K562 (cell line): Measurements from ENCODE around the gene ZSCAN26. TPM values are rescaled to one million over a fixed set of nuclear protein-coding genes. Genes with fewer than 3 reads are reported as not detected.

ENCODE experiments used
- ATAC-seq: fragments of 200-7000 bp; cut with Tn5 transposase; 3 replicates; pipeline ENCODE4 v1.9.1; 2020; ENCODE audit warnings: moderate library complexity
- BruUV-seq: library from RNA; stranded (reverse); fragments of 400-500 nt; replicated peaks from 2 replicates; lab custom pipeline; 2021; lab: Mats Ljungman, UMichigan
- CTCF ChIA-PET: fragments of 300-600 bp; formaldehyde crosslinking; extraction: SDS; loops from one replicate; lab custom pipeline; 2021; ENCODE audit warnings: low intra/inter-chr PET ratio; lab: Yijun Ruan, JAX
- POLR2A ChIA-PET: fragments of 300-600, 350-650 bp; sonication (Branson Sonifier 250); formaldehyde crosslinking; extraction: SDS; loops from one replicate; lab custom pipeline; 2021; ENCODE audit warnings: antibody characterized with exemption, inconsistent platforms; lab: Yijun Ruan, JAX
- DNase-seq, 4 experiments: peaks; one replicate each; pipeline versions ENCODE4 v3.0.0 to v3.0.0-alpha.2; 2011 to 2018; ENCODE audit warnings: low spot score in 3 of 4, mixed read lengths in 3 of 4; ENCODE audit errors: extremely low read depth in 1 of 4
- FAIRE-seq: peaks from 2 replicates; lab custom pipeline; 2011; peaks lifted over from hg19 to GRCh38; lab: Jason Lieb, UNC
- H2AFZ ChIP-seq: 2 replicates; pipeline ENCODE4 v1.6.0; 2011; ENCODE audit warnings: low read depth, low read length, control low read depth, inconsistent platforms
- H3K27ac ChIP-seq: fragments of 200-600 bp; 3 replicates; pipeline ENCODE4 v1.8.0; 2011; ENCODE audit warnings: low read depth, mild to moderate bottlenecking, control low read depth, inconsistent platforms, low read length, moderate library complexity, mixed read lengths; ENCODE audit errors: extremely low read depth
- H3K27me3 ChIP-seq, 2 experiments: fragments of 300-600 bp in 1 of 2; 2 replicates in 1 of 2; 3 replicates in 1 of 2; pipeline versions ENCODE4 v1.6.0 to v1.8.0; 2011; ENCODE audit warnings: inconsistent platforms in 2 of 2, low read length in 2 of 2, mild to moderate bottlenecking in 1 of 2, mixed read lengths in 1 of 2, moderate library complexity in 1 of 2; ENCODE audit not compliant: control insufficient read depth in 2 of 2, insufficient read depth in 2 of 2
- H3K36me3 ChIP-seq: fragments of 300-600 bp; 3 replicates; pipeline ENCODE4 v1.8.0; 2011; ENCODE audit warnings: mild to moderate bottlenecking, low read length, inconsistent platforms; ENCODE audit not compliant: control insufficient read depth, insufficient read depth
- H3K4me1 ChIP-seq, 2 experiments: fragments of 200-600 bp in 1 of 2; replicated peaks in 1 of 2; 2 replicates in 1 of 2; 3 replicates in 1 of 2; pipeline versions ENCODE4 v1.5.1 to v1.8.0; 2011; ENCODE audit warnings: inconsistent platforms in 2 of 2, low read length in 2 of 2, mild to moderate bottlenecking in 1 of 2, mixed read lengths in 1 of 2, moderate library complexity in 1 of 2; ENCODE audit not compliant: control insufficient read depth in 2 of 2, insufficient read depth in 2 of 2
- H3K4me2 ChIP-seq: 2 replicates; pipeline ENCODE4 v1.6.1; 2011; ENCODE audit warnings: low read length, control low read depth, inconsistent platforms, mixed read lengths; ENCODE audit not compliant: insufficient read depth
- H3K4me3 ChIP-seq: fragments of 200-600 bp; sonication (generic), shearing (Covaris generic); 2 replicates; pipeline ENCODE4 v1.5.1; 2016; ENCODE audit warnings: control low read depth, inconsistent platforms
- H3K79me2 ChIP-seq: fragments of 200-600 bp; 3 replicates; pipeline ENCODE4 v1.8.0; 2011; ENCODE audit warnings: low read length, inconsistent platforms; ENCODE audit not compliant: control insufficient read depth, insufficient read depth
- H3K9ac ChIP-seq, 2 experiments: 2 replicates each; pipeline versions ENCODE4 v1.6.0 to v1.6.1; 2011; ENCODE audit warnings: low read depth in 2 of 2, low read length in 2 of 2, control low read depth in 1 of 2, inconsistent platforms in 1 of 2, mild to moderate bottlenecking in 1 of 2, mixed read lengths in 1 of 2; ENCODE audit not compliant: insufficient read depth in 1 of 2
- H3K9me1 ChIP-seq: one replicate; pipeline ENCODE4 v1.6.0; 2011; ENCODE audit warnings: inconsistent platforms, mild to moderate bottlenecking, low read length, moderate library complexity; ENCODE audit not compliant: control insufficient read depth, insufficient read depth
- H3K9me3 ChIP-seq: replicated peaks from 2 replicates; pipeline ENCODE4 v1.5.1; 2011; ENCODE audit warnings: low read depth, low read length, inconsistent platforms; ENCODE audit not compliant: control insufficient read depth, insufficient read depth
- H4K20me1 ChIP-seq: replicated peaks from 2 replicates; pipeline ENCODE4 v1.6.1; 2011; ENCODE audit warnings: low read length, inconsistent platforms, mixed read lengths; ENCODE audit not compliant: control insufficient read depth, insufficient read depth
- DNMT1 ChIP-seq: fragments of 450-650 bp; IDR thresholded peaks from 2 replicates; pipeline ENCODE4 v1.6.1; 2016; ENCODE audit warnings: antibody characterized with exemption, mild to moderate bottlenecking
- JUND ChIP-seq, 2 experiments: IDR thresholded peaks; 2 replicates in 1 of 2; 3 replicates in 1 of 2; pipeline ENCODE4 v1.6.1; 2011; ENCODE audit warnings: borderline replicate concordance in 2 of 2, low read depth in 2 of 2, low read length in 2 of 2, improper control_type of control experiment in 1 of 2, missing biosample characterization in 1 of 2, missing genetic modification characterization in 1 of 2, missing genetic modification reagents in 1 of 2
- MTA2 ChIP-seq: fragments of 450-650 bp; IDR thresholded peaks from 2 replicates; pipeline ENCODE4 v1.6.1; 2016; ENCODE audit warnings: low read depth
- PATZ1 ChIP-seq: fragments of 250-450 bp; sonication (Bioruptor Pico); IDR thresholded peaks from 2 replicates; pipeline ENCODE4 v1.5.0; 2020; ENCODE audit warnings: mild to moderate bottlenecking, borderline replicate concordance
- PHB2 ChIP-seq: fragments of 450-650 bp; IDR thresholded peaks from 2 replicates; pipeline ENCODE4 v1.6.1; 2017; ENCODE audit warnings: low read depth
- SOX6 ChIP-seq: fragments of 450-650 bp; IDR thresholded peaks from 2 replicates; pipeline ENCODE4 v1.6.1; 2014; ENCODE audit warnings: mild to moderate bottlenecking
- SP2 ChIP-seq: IDR thresholded peaks from 2 replicates; pipeline ENCODE4 v1.6.1; 2011; ENCODE audit warnings: mild to moderate bottlenecking, low read depth, low read length, moderate library complexity; ENCODE audit not compliant: poor library complexity, severe bottlenecking; ENCODE audit errors: extremely low read depth
- TGIF2 ChIP-seq: sonication (generic); formaldehyde crosslinking; IDR thresholded peaks from 2 replicates; pipeline ENCODE4 v1.8.1; 2022; ENCODE audit warnings: mild to moderate bottlenecking, missing genetic modification reagents, moderate library complexity
- ZNF324 ChIP-seq: fragments of 250-450 bp; sonication (Bioruptor Pico); IDR thresholded peaks from 2 replicates; pipeline ENCODE4 v1.4.0; 2020; ENCODE audit warnings: mild to moderate bottlenecking
- ZNF764 ChIP-seq: fragments of 250-450 bp; sonication (Bioruptor Pico); IDR thresholded peaks from 2 replicates; pipeline ENCODE4 v1.4.0; 2020; ENCODE audit warnings: low read depth, mild to moderate bottlenecking, moderate library complexity
- WGBS: fragments of 100-300 bp; shearing (Covaris generic); methylation state at CpG from one replicate; pipeline ENCODE4 v1.1.6; 2016; ENCODE audit warnings: low coverage, mixed read lengths; ENCODE audit not compliant: insufficient coverage; ENCODE audit errors: missing lambda C conversion rate; 5-methylcytosine and 5-hydroxymethylcytosine counted together
- in situ Hi-C: fragments of 300-500 bp; cut with MboI; formaldehyde crosslinking; loops from 4 replicates; pipeline ENCODE4 v1.15.0; 2018; ENCODE audit warnings: inconsistent platforms, mixed read lengths
- intact Hi-C: fragments of 100-400 bp; cut with micrococcal nuclease; formaldehyde crosslinking; loops from 2 replicates; pipeline ENCODE4 v1.14.2; 2022
- polyA plus RNA-seq, 8 experiments: library from polyadenylated mRNA; depleted of rRNA in 4 of 8; stranded (reverse) in 5 of 8; unstranded in 3 of 8; fragments of >200 nt; fragmentation: Nextera tagmentation in 2 of 8; fragmentation: Illumina TruSeq in 1 of 8; extraction: Ambion mirVana in 2 of 8; extraction: Trizol in 1 of 8; gene quantifications; 2 replicates each; pipeline versions ENCODE4 v1.2.1 to v1.2.3, GENCODE V29; 2011 to 2014; ENCODE audit warnings: inconsistent platforms in 1 of 8, missing spikeins in 1 of 8
- total RNA-seq, 7 experiments: library from RNA; depleted of rRNA in 6 of 7; stranded (reverse); fragments of >200 nt in 6 of 7; fragmentation: Illumina TruSeq in 2 of 7; extraction: Trizol in 2 of 7; gene quantifications; 2 replicates each; pipeline versions ENCODE4 v1.2.1 to v1.2.3, GENCODE V29; 2011 to 2021; ENCODE audit warnings: low replicate concordance in 1 of 7

ZSCAN26 gene
- total and polyA plus RNA-seq, 9 of the 15 experiments (the other 6 are each of a cell fraction or from before 2014, with no cell fraction given) = 5.9 to 14.2 (median 10.5) TPM

DNA sequence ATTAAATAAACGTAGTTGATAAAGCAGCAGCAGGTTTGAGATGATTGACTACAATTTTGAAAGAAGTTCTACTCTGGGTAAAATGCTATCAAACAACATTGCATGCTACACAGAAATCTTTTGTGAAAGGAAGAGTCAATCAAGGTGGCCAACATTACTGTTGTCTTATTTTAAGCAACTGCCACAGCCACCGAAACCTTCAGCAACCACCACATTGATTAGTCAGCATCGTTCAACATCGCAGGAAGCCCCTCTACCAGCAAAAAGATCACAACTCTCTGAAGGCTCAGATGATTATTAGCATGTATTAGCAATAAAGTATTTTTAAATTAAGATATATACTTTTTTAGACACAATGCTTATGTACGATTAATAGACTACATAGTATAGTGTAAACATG lies 28.4 kb downstream of the ZSCAN26 start:
- no peak for FAIRE-seq
- Histone ChIP-seq H3K27me3 (no peaks in the 10 kb centered on the region), H4K20me1 (no peaks in the 10 kb centered on the region), H3K36me3 (peaks cover 8% of the 10 kb centered on the region; the same call in 1 of the 3 replicates), H3K4me1 (peaks cover 0 to 4% of the 10 kb centered on the region in 2 experiments; a peak in 2 of 5 replicates), H2AFZ (no peak overlapping the region), H3K27ac (no peak overlapping the region), H3K9me1 (no peaks in the 10 kb centered on the region), H3K79me2 (no peaks in the 10 kb centered on the region), H3K9me3 (no peaks in the 10 kb centered on the region; the same call in 1 of the 2 replicates), H3K4me3 (no peak overlapping the region), H3K9ac (no peak overlapping the region), H3K4me2 (no peak overlapping the region)
- WGBS = 80% methylated on average over 5 of the region's 5 CpGs
- CTCF ChIA-PET = no interaction called here
- no peak for DNase-seq
- POLR2A ChIA-PET = no interaction called here
- in situ Hi-C loops (no loop called here), intact Hi-C loops (no loop called here)
- no TSS peak for BruUV-seq
- no peak for TF ChIP-seq SOX6
- ATAC-seq = no peak

DNA sequence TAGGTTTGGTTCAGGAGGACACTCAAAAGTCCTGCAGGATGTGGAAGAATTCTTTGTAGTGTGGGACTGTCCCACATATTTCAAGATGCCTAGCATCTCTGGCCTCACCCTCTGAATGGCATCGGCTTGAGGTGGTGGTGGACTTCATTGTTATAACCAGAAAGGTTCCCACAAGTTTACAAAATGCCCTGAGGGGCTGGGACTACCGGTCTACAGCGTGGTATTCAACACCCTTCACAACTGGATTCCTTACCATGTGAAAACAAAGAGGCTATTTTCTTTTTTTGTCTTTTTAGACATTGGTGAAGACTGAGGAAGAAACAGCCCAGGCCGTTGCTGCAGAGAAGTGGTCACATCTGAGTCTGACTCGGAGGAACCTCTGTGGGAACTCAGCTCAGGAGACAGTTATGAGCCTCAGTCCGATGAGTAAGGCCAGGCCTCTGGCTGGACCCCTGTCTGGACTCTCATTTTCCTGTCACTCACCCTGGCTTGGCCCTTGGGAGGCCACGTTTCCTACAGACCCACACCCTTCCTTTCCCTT lies 29.6 kb downstream of the ZSCAN26 start:
- BruUV-seq = no TSS peak
- Histone ChIP-seq H3K9me3 (no peaks in the 10 kb centered on the region; the same call in 1 of the 2 replicates), H3K27ac (no peak overlapping the region), H3K9ac (no peak overlapping the region), H4K20me1 (no peaks in the 10 kb centered on the region), H3K4me2 (no peak overlapping the region), H3K27me3 (no peaks in the 10 kb centered on the region), H3K4me1 (peaks cover 0 to 13% of the 10 kb centered on the region in 2 experiments; a peak in 3 of 5 replicates), H3K9me1 (no peaks in the 10 kb centered on the region), H2AFZ (no peak overlapping the region), H3K36me3 (peaks cover 15% of the 10 kb centered on the region; the same call in 1 of the 3 replicates), H3K79me2 (no peaks in the 10 kb centered on the region), H3K4me3 (no peak overlapping the region)
- WGBS = 72% methylated on average over 7 of the region's 7 CpGs
- ATAC-seq = no peak
- in situ Hi-C loops (no loop called here), intact Hi-C loops (no loop called here)
- no peak for TF ChIP-seq ZNF764 (CRISPR knock-in tag)
- no peak for TF ChIP-seq PATZ1 (CRISPR knock-in tag)
- TF ChIP-seq MTA2 = no peak
- no peak for TF ChIP-seq DNMT1
- no peak for TF ChIP-seq TGIF2
- no peak for TF ChIP-seq PHB2
- TF ChIP-seq ZNF324 (CRISPR knock-in tag) = no peak
- TF ChIP-seq SP2 = no peak
- no peak for TF ChIP-seq JUND (IDR thresholded peaks at IDR 0.05; ENCODE audit: borderline replicate concordance, low read depth, low read length)
- no peak for TF ChIP-seq JUND (tag; IDR thresholded peaks at IDR 0.05; ENCODE audit: borderline replicate concordance, low read depth, low read length)
- DNase-seq = no peak
- no peak for FAIRE-seq
- POLR2A ChIA-PET = interaction anchor here (0.6 kb wide), 1 partner anchor 41 kb away, joined by 3 read pairs; no protein-coding TSS in a partner anchor
- CTCF ChIA-PET = no interaction called here
